Vagina (tissue), 2 donors: ENCODE data around the gene MYBPH.

Experiments used
- POLR2A ChIP-seq, 2 donors: fragments of 450-650 bp; IDR thresholded peaks; one replicate each; pipeline ENCODE4 v1.6.1; 2017; ENCODE audit warnings: antibody characterized with exemption in 2 of 2, mild to moderate bottlenecking in 2 of 2, moderate library complexity in 2 of 2
- POLR2AphosphoS5 ChIP-seq, 2 donors: sonication (generic); formaldehyde crosslinking; IDR thresholded peaks; one replicate each; pipeline ENCODE4 v1.9.0; 2017; ENCODE audit warnings: antibody characterized with exemption in 2 of 2, mild to moderate bottlenecking in 2 of 2, low read depth in 1 of 2; ENCODE audit not compliant: insufficient read depth in 1 of 2
- TF ChIP-seq, protein P1 (sequence below), 3 experiments: fragments of 450-650 bp in 2 of 3; fragments of 200-600 bp in 1 of 3; sonication (generic) in 1 of 3; IDR thresholded peaks; one replicate each; pipeline ENCODE4 v1.5.1; 2017 to 2019; ENCODE audit warnings: antibody characterized with exemption in 3 of 3, mild to moderate bottlenecking in 2 of 3, moderate library complexity in 2 of 3

DNA sequence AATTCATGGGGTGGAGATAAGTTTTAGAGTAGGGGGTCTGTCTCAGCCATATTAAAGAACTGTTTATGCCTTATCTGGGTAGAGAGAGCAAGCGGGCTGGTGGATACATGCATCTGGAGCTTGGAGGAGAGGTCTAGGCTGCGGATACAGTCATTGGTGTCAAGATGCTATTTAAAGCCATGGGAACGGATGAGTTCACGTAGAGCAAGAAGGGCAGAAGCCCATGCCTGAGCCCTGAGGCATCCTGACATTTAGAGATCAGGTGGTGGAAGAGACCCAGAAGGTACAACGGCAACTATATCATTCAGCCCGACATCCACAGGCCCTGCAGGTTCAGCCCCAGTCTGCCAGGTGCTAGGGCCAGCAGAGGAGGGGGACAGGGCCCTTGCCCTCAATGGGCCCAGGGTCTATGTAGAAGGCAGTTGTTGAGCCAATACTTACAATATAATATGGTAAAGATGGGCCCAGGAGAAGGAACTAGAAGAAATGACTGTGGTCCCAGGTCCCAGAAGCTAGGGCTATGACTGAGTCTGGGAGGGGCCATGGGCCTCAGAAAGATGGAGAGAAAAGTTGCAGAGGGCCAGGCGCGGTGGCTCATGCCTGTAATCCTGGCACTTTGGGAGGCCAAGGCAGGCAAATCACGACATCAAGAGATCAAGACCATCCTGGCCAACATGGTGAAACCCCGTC is 26.0 kb upstream of the MYBPH start:
- TF ChIP-seq, protein P1, sequence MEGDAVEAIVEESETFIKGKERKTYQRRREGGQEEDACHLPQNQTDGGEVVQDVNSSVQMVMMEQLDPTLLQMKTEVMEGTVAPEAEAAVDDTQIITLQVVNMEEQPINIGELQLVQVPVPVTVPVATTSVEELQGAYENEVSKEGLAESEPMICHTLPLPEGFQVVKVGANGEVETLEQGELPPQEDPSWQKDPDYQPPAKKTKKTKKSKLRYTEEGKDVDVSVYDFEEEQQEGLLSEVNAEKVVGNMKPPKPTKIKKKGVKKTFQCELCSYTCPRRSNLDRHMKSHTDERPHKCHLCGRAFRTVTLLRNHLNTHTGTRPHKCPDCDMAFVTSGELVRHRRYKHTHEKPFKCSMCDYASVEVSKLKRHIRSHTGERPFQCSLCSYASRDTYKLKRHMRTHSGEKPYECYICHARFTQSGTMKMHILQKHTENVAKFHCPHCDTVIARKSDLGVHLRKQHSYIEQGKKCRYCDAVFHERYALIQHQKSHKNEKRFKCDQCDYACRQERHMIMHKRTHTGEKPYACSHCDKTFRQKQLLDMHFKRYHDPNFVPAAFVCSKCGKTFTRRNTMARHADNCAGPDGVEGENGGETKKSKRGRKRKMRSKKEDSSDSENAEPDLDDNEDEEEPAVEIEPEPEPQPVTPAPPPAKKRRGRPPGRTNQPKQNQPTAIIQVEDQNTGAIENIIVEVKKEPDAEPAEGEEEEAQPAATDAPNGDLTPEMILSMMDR (IDR thresholded peaks at IDR 0.05), result no peak
- TF ChIP-seq POLR2AphosphoS5 (IDR thresholded peaks at IDR 0.05; ENCODE audit: insufficient read depth in 1 of 2, low read depth in 1 of 2), result no peak
- TF ChIP-seq POLR2A (IDR thresholded peaks at IDR 0.05), result no peak
